ENCODE results near the gene DPP9. TPM values are rescaled to one million over a fixed set of nuclear protein-coding genes. Genes with fewer than 3 reads are reported as not detected.

DPP9 gene
- total and polyA plus RNA-seq, 2 of the 8 experiments (the other 6 are each of a cell fraction or from before 2014, with no cell fraction given) = 11.6 to 40.7 TPM

DNA sequence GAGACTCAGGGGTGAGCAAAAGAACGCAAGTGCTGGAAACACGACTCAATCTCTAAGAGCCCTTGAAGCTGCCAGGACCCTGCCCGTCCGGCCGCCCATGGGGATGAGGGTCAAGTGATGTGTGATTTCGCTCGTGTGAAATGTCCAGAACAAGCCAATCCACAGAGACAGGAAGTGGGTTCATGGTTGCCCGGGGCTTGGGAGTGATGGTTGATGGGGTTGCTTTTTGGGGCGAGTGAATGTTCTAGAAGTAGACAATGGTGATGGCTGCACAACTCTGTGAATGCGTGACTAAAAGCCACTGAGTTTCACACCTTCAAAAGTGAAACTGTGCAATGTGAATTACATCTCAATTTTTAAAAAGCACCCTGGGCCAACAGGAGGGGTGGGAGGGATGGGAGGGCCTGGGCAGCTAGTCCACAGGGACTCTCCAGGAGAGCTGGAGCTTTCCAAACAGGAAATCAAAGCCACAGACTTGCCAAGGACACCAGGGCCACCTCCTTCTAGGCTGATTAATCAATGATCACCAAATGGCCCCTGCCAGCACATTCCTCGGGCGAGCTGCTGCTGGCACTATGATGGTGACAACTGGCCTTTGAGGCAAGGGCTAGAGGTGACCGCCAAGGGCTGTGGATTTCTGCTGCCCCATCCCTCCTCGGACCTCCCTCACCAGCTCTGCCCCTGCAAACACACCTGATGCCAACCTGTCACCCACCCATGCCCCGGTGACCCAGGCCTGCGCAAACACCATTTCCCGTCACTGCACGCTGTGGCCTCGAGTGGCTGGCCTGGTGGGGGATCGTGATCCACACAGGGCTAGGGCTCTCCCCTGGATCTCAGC is 14.0 kb downstream of the DPP9 start (continued):
- TF ChIP-seq, protein P1, sequence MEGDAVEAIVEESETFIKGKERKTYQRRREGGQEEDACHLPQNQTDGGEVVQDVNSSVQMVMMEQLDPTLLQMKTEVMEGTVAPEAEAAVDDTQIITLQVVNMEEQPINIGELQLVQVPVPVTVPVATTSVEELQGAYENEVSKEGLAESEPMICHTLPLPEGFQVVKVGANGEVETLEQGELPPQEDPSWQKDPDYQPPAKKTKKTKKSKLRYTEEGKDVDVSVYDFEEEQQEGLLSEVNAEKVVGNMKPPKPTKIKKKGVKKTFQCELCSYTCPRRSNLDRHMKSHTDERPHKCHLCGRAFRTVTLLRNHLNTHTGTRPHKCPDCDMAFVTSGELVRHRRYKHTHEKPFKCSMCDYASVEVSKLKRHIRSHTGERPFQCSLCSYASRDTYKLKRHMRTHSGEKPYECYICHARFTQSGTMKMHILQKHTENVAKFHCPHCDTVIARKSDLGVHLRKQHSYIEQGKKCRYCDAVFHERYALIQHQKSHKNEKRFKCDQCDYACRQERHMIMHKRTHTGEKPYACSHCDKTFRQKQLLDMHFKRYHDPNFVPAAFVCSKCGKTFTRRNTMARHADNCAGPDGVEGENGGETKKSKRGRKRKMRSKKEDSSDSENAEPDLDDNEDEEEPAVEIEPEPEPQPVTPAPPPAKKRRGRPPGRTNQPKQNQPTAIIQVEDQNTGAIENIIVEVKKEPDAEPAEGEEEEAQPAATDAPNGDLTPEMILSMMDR (IDR thresholded peaks at IDR 0.05; ENCODE audit: control extremely low read depth in 1 of 3, insufficient read depth in 1 of 3, low read depth in 1 of 3, low read length in 3 of 3) = no peak
- TF ChIP-seq GABPA (IDR thresholded peaks at IDR 0.05; ENCODE audit: borderline replicate concordance, insufficient read depth, low read length) = no peak
